GM06990 (cell line): ENCODE measurements around the gene NAALADL2.

Experiments
- DNase-seq: peaks from one replicate; pipeline ENCODE4 v3.0.0-alpha.2; 2011; ENCODE audit not compliant: insufficient read length; ENCODE audit errors: extremely low read depth
- H3K27me3 ChIP-seq: replicated peaks from 2 replicates; pipeline ENCODE4 v1.6.0; 2011; ENCODE audit warnings: low read length; ENCODE audit not compliant: control insufficient read depth, insufficient read depth
- H3K36me3 ChIP-seq: 2 replicates; pipeline ENCODE4 v1.5.1; 2011; ENCODE audit warnings: low read length; ENCODE audit not compliant: control insufficient read depth, insufficient read depth
- H3K4me3 ChIP-seq: replicated peaks from 2 replicates; pipeline ENCODE4 v1.5.1; 2011; ENCODE audit warnings: low read depth, mild to moderate bottlenecking, control low read depth, low read length
- CTCF ChIP-seq: IDR thresholded peaks from 2 replicates; pipeline ENCODE4 v1.5.1; 2011; ENCODE audit warnings: low read length, control low read depth, mild to moderate bottlenecking, inconsistent platforms; ENCODE audit not compliant: insufficient read depth, poor library complexity, severe bottlenecking

Gene NAALADL2

GRCh38 chr3:174958671-174959328 lies 99.7 kb downstream of the NAALADL2 start:
- no peaks in the 10 kb centered on the region for H3K36me3 ChIP-seq
- no peaks in the 10 kb centered on the region for H3K27me3 ChIP-seq
- TF ChIP-seq CTCF, result no peak
- H3K4me3 ChIP-seq, result no peak overlapping the region
- no peak for DNase-seq

- no peak for DNase-seq
- TF ChIP-seq CTCF, result no peak
- Histone ChIP-seq H3K4me3 (no peak overlapping the region), H3K36me3 (no peaks in the 10 kb centered on the region), H3K27me3 (no peaks in the 10 kb centered on the region)
These were observed 100.5 kb downstream of the NAALADL2 start for GRCh38 chr3:174959556-174960065.

GRCh38 chr3:174960898-174961297 lies 101.8 kb downstream of the NAALADL2 start:
- DNase-seq, result no peak
- Histone ChIP-seq H3K36me3 (no peaks in the 10 kb centered on the region), H3K4me3 (no peak overlapping the region), H3K27me3 (no peaks in the 10 kb centered on the region)
- no peak for TF ChIP-seq CTCF

- no peak for DNase-seq
- TF ChIP-seq CTCF, result no peak
- H3K36me3 ChIP-seq, result no peaks in the 10 kb centered on the region
- H3K4me3 ChIP-seq, result no peak overlapping the region
- H3K27me3 ChIP-seq, result no peaks in the 10 kb centered on the region
These were observed 114.3 kb downstream of the NAALADL2 start for GRCh38 chr3:174973465-174973864.

GRCh38 chr3:174986685-174987084 lies 127.6 kb downstream of the NAALADL2 start:
- no peak for DNase-seq
- Histone ChIP-seq H3K27me3 (no peaks in the 10 kb centered on the region), H3K4me3 (no peak overlapping the region), H3K36me3 (no peaks in the 10 kb centered on the region)
- TF ChIP-seq CTCF, result no peak
